HG02884 (cell line): ENCODE data around the gene CPA5.

Experiments used
- ATAC-seq: cut with Tn5 transposase; IDR thresholded peaks from one replicate; pipeline ENCODE4 v1.9.1; 2021; ENCODE audit warnings: mild to moderate bottlenecking, moderate library complexity; ENCODE audit not compliant: unreplicated experiment

CPA5 gene

DNA sequence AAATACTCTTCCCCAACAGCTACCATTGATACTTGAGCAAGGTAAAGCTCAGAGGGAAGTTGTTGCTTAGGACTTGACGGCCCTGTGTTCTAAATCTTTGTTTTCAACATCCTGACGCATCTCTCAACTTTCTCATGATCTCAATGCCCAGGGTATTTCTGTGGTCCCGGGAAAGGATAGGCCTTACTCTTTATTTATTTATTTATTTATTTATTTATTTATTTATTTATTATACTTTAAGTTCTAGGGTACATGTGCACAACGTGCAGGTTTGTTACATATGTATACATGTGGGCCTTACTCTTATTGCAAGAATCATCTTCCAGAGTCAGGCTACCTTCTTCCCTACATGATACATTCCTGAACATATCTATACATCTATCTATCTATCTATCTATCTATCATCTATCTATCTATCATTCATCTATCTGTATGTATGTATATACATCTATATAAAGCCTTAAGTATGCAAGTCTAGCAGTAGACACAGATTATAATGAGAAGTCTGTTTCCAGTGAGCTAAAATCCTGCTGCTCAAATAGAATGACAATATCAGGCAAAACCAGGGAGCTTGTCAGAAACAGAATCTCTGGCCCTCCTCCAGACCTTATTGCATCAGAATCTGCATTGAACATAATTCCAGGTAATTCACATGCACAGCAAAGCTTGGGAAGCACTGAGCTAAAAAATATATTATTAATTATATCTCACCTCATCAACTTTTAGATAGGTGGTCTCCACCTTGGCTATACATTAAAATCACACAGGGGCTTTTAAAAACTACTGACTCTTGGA is 12.2 kb upstream of the CPA5 start:
- no peak for ATAC-seq

DNA sequence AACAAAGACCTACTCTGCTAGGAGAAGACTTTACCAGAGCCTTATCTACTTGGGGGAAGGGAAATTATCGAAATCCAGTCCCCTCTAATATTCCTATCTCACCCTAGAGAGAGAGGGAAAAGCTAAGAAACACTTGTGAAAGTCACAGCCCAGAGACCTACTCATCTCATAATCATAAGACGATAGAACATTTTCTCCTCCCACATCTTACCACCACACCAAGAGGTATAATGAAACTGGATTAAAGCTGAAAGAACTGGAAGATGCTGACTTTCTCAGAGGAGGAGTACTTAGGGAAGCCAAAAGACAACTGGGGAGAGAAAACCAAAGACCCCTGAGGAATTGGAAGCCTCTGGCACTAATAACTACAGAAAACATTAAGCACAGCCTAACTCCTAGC is 10.8 kb upstream of the CPA5 start:
- no peak for ATAC-seq

DNA sequence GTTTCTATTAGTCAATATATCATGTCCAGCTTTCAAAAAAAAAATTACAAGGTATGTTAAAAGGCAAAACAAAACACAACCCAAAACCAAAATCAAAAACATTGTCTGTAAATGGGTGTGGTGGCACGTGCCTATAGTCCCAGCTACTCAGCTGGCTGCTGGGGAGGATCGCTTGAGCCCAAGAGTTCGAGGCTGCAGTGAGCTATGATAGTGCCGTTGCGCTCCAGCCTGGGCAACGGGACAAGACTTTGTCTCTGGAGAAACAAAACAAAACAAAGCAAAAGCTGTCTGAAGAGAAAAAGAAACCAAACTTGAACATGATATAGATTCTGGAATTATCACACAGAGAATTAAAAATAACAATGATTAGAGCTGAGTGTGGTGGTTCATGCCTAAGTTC is 10.3 kb upstream of the CPA5 start:
- no peak for ATAC-seq

DNA sequence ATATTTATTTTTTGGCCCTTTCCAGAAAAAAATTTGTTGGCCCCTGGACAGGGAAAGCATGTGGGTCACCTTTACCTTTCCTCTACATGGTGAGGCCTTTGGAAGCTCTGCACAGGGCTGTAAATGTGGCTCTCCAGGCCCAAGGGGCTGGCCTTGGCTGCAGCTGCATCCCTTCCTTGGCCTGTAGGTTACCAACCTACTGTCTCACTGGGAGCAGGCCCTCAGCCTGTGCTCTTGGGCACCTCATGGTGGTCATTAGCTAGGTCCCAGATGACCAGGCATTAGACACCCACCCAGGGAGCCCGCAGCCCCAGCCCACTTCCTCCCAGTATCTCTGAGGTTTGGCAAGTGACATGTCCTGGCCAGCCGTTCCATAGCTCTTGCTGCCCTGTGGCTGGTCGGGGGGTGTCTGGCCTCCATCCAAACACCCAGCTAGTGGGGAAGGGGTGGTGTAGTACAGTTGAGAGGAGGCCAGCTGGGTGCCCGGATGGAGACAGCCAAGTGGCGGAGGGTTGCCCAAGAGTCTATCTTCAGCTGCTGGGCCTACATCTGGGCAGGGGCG is 7.1 kb upstream of the CPA5 start:
- no peak for ATAC-seq

DNA sequence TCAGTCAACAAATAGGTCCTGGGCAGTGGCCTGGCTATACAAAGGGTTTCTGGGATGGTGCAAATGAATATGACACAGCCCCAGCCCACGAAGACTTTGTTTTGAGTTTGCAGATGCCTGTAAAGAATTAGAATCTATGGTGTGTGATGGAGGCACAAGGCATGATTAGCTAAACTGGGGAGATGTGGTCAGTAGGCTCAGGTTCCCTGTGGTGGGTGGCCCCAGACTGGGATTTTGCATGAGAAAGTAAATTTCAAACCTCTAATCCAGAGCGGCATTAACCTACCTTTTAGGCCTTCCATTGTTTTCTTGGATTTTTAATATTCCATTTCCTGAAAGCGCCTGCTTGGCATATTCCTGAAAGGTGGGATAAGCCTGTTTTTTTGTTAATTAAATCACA is 6.4 kb upstream of the CPA5 start:
- no peak for ATAC-seq

DNA sequence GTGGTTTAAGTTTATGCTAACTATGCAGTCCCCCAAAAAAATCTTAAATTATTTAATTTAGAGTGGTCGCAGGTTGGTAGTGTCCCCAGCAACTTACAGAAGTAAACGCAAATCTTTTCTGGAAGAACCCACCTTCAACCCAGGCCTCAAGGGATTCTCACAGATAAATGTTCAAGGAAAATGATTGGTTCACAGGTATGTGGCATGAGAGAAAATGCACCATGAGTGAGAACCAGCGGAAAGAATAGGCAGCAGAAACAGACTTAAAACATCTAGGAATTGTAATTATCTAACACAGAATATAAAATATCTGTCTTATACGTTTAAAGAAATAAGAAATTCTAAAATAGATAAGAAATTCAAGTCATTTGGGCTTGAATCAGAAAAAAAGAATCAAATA is 2.7 kb upstream of the CPA5 start:
- no peak for ATAC-seq

DNA sequence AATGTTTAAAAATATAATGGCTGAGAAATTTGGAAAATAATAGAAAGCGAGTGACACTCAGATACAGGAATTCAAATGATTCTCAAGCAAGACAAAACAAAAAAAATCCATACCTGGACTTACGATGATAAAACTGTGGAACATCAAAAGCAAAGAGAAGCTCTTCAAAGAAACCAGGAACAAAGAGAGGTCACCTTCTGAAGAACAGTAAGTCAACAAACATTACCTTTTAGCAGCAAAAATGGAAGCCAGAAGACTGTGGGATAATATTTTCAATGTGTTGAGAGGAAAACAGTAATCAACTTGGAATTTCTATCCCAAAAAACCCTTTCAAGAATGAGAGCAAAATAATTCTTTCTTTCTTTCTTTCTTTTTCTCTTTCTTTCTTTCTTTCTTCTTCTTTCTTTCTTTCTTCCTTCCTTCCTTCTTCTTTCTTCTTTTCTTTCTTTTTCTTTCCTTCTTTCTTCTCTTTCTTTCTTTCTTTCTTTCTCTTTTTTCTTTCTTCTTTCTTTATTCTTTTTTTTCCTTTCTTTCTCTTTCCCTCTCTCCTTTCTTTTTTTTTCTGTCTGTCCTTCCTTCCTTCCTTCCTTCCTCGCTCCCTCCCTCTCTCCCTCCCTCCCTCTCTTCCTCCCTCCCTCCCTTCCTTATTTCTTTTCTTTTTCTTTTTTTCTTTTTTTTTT is 1.8 kb upstream of the CPA5 start:
- no peak for ATAC-seq

DNA sequence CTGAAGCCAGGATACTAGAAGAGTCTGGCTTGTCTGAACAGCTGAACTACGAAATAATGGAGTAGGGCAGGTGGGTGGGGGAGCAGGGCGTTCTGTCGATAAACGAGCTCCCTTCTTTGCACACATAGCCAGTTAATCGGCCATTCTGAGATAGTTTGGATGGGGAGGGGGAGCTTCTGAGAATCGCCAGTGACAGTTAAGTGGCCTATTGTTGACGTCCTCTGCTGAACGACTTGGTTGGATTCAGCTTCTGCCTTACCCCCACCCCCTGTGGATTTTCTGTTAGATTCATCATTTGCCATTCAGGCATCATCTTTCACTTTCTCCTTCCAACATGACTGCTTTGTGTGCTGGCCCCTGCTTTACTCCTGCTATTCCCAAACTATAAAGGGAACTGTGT is 520 bp downstream of the CPA5 start:
- no peak for ATAC-seq

DNA sequence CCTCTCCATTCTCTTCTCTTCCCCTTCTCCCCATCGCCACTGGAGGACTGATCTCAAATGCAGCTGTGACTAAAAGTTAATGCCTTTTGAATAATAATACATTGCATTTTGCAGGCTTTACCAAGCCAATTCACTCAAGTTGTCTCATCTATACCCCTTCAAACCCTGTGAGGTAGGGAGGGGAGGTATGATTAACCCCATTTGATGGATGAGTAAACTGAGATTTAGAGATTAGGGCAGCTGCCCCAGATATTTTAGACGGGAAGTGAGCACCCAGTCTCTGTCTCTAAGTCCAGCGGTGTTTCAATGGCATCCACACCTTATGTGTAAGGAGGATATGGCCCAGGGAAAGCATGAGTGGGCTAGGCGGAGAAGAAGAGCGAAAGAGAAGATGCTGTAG is 1.1 kb downstream of the CPA5 start:
- ATAC-seq: no peak

DNA sequence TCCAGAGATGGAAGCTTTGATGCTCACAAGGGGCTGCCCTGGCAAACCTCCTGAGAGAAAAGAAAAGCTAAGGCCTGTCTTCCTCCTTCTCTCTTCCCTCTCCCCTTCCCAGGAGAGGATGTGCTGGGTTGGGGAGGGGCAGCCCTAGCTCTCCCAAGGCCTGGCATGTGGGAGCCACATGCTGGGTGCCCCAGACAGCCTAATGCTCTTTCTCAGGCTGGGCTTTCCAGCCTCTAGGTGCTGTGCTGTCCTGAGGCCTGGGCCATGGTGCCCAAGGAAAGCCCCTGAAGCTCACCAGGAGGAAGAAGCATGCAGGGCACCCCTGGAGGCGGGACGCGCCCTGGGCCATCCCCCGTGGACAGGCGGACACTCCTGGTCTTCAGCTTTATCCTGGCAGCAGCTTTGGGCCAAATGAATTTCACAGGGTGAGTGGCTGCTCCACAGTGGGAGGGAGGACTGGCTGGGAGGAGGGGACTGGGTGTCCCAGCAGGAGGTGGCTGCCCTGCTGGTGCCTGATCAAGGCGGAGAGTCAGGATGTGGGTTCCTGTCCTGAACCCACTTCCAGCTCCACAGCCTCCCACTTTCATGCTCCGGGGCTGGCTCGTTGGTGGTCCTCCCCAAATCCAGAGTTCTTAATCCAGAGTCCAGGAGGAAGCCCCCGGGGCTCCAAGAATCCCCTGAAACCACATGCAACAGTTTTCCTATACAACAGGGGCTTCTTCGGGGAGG is 1.7 kb downstream of the CPA5 start:
- no peak for ATAC-seq

DNA sequence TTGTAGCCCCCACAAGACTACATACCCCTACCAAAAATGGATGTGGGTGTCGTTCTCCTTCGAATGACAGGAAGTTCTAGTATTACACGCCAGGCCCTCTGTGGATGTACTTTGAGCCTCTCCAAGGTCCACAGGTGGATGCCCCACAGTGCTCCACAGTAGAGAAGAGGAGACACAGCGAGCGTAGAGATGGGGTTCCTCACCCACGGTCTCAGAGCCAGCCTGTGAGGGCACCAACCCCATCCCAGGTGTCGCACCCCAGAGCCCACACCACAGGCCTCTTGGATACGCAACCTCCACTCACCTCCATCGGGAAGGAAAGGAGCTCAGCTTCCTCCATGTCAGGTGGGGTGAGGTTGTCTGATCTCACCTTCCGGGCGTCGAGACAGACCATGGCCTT is 2.3 kb downstream of the CPA5 start:
- no peak for ATAC-seq

DNA sequence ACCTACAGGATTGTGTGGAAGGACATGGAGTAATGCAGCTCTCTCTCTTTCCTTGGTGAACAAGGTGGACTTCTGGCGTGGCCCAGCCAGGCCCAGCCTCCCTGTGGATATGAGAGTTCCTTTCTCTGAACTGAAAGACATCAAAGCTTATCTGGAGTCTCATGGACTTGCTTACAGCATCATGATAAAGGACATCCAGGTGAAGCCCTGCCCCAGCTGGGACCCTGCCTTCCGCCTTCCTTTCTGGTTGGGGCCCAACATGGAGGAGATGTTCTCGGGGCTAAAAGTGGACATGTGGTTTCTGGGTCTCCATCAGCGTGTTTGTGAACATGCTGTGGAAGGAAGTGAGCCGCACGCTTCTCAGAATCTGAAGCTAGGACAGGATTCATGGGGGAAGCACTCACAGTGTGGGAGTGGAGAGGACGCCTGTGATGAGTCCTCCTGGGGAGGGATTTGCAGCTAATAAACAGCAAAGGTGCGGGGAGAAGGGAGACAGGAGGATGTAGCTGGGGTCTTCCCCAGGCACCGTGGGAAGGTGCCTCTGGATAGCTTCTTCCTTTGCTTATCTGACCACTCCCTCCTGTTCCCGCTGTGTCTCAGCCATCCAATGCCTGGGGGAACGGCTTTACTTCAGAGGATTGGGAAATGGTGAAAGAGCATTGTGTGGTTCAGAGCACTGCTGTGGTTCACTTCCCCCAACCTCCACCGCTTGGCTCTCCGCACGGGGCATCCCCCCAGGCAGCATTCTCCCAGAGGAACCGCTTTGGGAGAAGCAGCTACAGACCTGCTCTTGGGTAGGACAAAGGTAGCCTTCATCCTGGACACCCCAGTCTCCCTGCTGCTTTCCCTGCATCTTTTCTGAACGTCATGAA is 5.5 kb downstream of the CPA5 start:
- ATAC-seq: no peak

DNA sequence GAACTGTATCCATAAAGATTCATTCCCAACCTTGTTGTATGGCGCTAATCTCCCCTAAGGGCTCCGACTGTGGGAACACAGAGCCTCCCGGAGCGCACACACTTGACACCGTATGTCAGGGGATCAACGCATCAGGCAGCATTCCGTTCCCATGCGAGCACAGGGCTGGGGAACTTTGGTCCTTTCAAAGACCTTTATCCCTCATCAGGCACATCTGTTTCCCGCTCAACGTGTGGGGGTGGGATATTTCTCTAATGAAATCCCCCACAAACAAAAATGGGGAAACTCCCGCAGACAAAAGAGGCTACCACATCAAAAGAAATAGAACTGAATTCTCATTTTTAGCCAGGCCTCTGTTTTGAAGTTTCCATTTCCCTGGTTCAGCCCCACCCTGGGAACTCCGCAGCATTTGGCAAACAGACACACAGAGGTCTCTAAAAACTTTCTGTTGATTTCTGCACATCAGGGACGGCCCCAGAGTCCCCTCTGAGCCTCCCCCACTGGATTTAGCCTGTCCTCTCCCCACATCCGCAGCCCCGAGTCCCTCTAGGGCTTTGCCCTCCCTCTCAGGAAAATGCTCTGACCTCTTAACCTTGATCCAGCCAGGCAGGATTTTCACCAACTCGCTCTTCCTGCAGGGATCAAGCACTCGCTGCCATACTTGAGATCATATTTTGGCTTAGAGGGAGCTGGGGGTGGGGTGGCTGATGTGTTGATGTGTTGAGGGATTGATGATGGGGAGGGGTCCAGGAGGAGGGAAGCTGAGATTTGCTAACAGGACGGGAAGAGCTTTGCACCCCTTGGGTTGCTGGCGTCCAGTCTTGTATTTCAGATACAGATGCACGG is 6.6 kb downstream of the CPA5 start:
- no peak for ATAC-seq

DNA sequence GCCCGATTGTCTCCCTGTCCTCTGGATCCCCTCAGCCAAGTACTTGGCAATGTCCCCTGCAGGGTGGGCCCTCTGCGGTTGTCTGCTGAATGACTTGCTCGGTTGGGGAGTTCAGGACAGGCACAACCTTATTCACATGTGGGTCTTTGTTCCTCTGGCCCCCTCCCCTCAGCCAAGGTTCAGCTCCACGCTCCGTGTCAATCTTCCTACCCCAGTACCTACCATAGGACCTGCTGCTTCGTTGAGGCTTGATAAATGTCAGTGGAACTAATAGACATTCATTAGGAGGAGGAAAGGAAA is 7.1 kb downstream of the CPA5 start:
- no peak for ATAC-seq

DNA sequence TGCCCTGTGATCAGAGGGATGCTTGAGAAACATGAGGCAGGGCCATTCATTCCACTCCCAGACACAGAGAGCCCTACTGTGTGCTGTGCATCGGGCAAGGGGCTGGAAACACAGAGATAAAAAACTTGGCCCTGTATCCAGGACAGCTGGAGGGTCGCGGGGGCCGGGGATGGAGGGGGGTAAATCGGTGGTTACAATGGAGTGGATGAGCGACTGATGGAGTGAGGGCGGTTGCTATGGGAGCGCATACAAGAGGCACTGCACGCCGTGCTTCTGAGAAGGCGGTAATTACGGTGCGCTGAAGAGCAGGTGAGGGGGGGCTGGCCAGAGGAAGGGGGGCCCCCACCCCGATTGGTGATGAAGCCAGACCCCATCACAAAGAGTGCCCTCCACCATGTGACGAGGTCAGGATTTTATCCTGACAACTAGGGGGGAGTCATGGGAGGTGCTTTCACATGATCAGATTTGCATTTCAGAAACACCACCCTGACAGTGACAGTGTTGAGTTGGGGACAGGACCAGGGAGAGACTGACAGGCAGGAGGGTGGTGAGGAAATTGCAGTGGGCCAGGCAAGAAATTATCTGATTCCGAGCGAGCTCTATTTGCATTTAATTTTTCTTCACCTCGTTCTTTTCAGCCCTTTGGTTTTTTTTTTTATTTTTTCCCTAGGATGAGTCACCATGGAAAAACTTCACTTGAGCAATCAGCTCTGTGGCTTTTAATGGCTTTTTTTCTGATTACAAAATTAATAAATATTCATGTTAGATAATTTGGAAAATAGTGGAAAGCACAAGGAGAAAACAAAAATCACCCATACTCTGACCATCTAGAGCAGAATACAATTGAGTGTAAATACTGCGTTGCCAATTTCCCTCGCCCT is 7.8 kb downstream of the CPA5 start:
- no peak for ATAC-seq

DNA sequence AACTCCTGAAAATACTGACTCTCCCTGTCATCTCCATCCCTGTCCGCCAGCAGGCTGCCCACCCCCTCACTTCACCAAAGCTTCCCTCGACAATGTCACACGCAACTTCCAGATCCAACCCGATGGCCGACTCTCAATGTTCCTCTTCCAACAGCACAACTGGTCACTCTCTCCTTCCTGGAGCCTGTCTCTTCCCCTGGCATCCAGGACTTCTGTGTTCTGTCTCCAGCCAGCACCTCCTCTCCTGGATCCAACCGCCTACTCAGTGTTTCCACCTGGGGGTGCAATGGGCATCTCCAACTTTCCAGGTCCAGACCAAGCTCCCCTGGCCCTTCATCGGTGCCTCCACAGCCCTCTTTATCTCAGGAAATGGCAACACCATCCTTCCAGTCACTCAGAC is 8.6 kb downstream of the CPA5 start:
- no peak for ATAC-seq

DNA sequence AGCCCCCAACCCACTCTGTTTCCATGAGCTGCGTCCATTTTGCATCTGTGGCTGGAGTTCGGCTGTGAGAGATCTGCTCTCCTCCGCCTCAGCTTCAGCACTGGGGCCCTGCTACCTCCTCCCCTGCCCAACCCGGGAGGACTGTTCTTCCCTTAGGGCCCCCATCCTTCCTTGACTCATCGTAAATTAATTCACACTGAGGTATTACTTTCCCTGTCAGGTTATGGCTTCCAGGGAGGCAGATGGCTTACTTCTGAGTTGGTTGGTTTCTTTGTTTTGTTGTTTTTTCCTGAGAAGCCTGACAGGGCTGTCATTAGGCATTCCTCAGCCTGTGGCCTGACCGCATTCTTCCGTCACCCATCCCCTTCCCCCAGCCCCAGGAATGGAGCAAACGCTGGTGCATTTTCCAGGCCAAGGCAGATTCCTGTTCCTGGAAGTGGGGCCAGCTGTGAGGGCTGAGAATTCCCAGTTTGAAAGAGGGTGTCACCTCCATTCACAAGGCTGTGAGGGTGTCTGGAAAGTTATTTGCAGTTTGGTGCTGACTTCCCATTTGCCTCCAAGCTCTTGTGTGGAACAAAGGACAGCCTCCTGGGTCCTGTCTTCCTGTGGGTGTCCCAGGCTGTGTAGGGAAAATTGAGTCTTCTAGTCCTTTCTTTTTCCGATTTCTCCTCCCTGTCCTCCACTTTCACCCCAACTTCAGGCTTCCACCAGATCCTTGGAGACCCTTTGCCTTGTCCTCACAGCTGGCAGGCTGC is 11.7 kb downstream of the CPA5 start:
- no peak for ATAC-seq

DNA sequence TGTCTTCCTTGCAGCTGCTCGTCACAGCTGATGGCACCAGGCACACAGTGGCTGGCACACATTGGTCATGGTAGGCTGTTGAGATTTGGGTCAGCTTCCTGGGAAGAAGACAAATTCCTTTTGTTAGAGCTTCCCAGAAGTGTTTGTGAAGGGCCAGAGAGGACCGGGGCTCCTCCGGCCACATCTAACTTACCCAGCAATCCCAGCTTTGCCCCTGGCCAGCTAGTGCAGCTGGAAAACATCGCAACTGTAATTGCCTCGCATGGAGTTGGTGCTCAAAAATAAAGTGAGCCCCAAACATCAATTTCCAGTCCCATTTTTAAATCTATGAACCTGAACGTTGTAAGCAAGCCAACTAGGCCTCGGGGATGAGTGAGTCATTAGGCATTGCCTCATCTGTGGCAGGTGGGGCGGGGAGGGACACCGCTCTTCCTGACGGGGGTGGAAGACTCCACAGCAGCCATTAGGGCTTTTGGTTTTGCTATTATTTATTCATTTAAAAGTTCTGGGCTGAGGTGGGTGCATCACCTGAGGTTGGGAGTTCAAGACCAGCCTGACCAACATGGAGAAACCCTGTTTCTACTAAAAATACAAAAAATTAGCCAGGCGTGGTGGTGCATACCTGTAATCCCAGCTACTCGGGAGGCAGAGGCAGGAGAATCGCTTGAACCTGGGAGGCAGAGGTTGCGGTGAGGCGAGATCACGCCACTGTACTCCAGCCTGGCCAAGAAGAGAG is 12.4 kb downstream of the CPA5 start:
- no peak for ATAC-seq
